ENCODE measurements around the gene SETD5.
"Not testable (repeated sequence)": the region's sequence is repeated elsewhere in the genome, so short reads cannot be mapped to it uniquely, and the experiment has no call there.

Gene SETD5

GRCh38 chr3:9480265-9480664 lies 82.8 kb downstream of the SETD5 start:
- H3K4me3 ChIP-seq (ENCODE audit: low read depth, low read length), result no peak overlapping the region
- no peak for TF ChIP-seq CTCF (IDR thresholded peaks at IDR 0.05; ENCODE audit: low read depth, low read length)

GRCh38 chr3:9485248-9485647 lies 87.8 kb downstream of the SETD5 start:
- H3K4me3 ChIP-seq (ENCODE audit: low read depth, low read length), result no peak overlapping the region
- no peak for TF ChIP-seq CTCF (IDR thresholded peaks at IDR 0.05; ENCODE audit: low read depth, low read length)

GRCh38 chr3:9491506-9491905 lies 94.1 kb downstream of the SETD5 start:
- H3K4me3 ChIP-seq (ENCODE audit: low read depth, low read length), result no peak overlapping the region
- TF ChIP-seq CTCF (IDR thresholded peaks at IDR 0.05; ENCODE audit: low read depth, low read length), result no peak

- not testable (repeated sequence) for H3K4me3 ChIP-seq (ENCODE audit: low read depth, low read length)
Measured at GRCh38 chr3:9494036-9494435, 96.6 kb downstream of the SETD5 start.

- TF ChIP-seq CTCF (IDR thresholded peaks at IDR 0.05; ENCODE audit: low read depth, low read length), result no peak
Measured at GRCh38 chr3:9496893-9497292, 99.5 kb downstream of the SETD5 start.

GRCh38 chr3:9497821-9498565 lies 100.6 kb downstream of the SETD5 start:
- H3K4me3 ChIP-seq (ENCODE audit: low read depth, low read length), result no peak overlapping the region
- TF ChIP-seq CTCF (IDR thresholded peaks at IDR 0.05; ENCODE audit: low read depth, low read length), result no peak

More at GRCh38 chr3:9496893-9497292, 99.5 kb downstream of the SETD5 start:
- H3K4me3 ChIP-seq (ENCODE audit: low read depth, low read length), result no peak overlapping the region

- TF ChIP-seq CTCF (IDR thresholded peaks at IDR 0.05; ENCODE audit: low read depth, low read length), result no peak
- no peak overlapping the region for H3K4me3 ChIP-seq (ENCODE audit: low read depth, low read length)
Measured at GRCh38 chr3:9498781-9499180, 101.4 kb downstream of the SETD5 start.

Data from WI38 (cell line).